Measurements from ENCODE around the gene OTOG. TPM values are rescaled to one million over a fixed set of nuclear protein-coding genes. Genes with fewer than 3 reads are reported as not detected.

The OTOG gene
- total and polyA plus RNA-seq, 2 of the 8 experiments (the other 6 are each of a cell fraction or from before 2014, with no cell fraction given) = 0.41 to 1.5 TPM

GRCh38 chr11:17511571-17511970 is 35.5 kb upstream of the OTOG start:
- Histone ChIP-seq H3K79me1 (ENCODE audit: low read depth, low read length) (no peaks in the 10 kb centered on the region), H4K8ac (ENCODE audit: extremely low read depth, insufficient read depth, low read length) (no peak overlapping the region), H2BK15ac (ENCODE audit: low read length) (no peak overlapping the region), H2BK120ac (replicated peaks; ENCODE audit: low read depth, low read length) (no peak overlapping the region), H4K91ac (replicated peaks; ENCODE audit: insufficient read length, low read length) (no peak overlapping the region), H3K27ac (ENCODE audit: low read depth, low read length) (no peak overlapping the region), H3K23me2 (ENCODE audit: low read depth, low read length) (no peaks in the 10 kb centered on the region), H3K14ac (ENCODE audit: insufficient read length) (no peak overlapping the region), H4K20me1 (replicated peaks in 1 of 2; ENCODE audit: control insufficient read depth in 1 of 2, insufficient read depth in 2 of 2, low read length in 2 of 2) (no peaks in the 10 kb centered on the region), H3K9ac (replicated peaks in 1 of 4; ENCODE audit: extremely low read depth in 1 of 4, low read depth in 3 of 4, low read length in 3 of 4) (no peak overlapping the region), H2BK5ac (ENCODE audit: low read depth, low read length) (no peak overlapping the region), H3K36me3 (ENCODE audit: control insufficient read depth in 2 of 4, insufficient read depth in 4 of 4, low read length in 3 of 4) (no peaks in the 10 kb centered on the region), H3K4me1 (replicated peaks in 1 of 4; ENCODE audit: control insufficient read depth in 3 of 4, insufficient read depth in 4 of 4, low read length in 3 of 4) (no peaks in the 10 kb centered on the region), H3K4ac (replicated peaks; ENCODE audit: insufficient read length, low read depth, low read length) (no peak overlapping the region), H3K4me2 (ENCODE audit: insufficient read depth in 1 of 2, low read depth in 2 of 2, low read length in 2 of 2) (no peak overlapping the region), H2AK5ac (ENCODE audit: low read depth, low read length) (no peak overlapping the region), H3K27me3 (replicated peaks in 1 of 4; ENCODE audit: control insufficient read depth in 3 of 4, extremely low read depth in 1 of 4, insufficient read depth in 3 of 4, low read length in 3 of 4) (no peaks in the 10 kb centered on the region; a peak in 1 of 7 replicates), H3K4me3 (ENCODE audit: extremely low read depth in 1 of 4, insufficient read depth in 2 of 4, low read depth in 3 of 4, low read length in 4 of 4) (no peak overlapping the region), H3K18ac (ENCODE audit: extremely low read depth, low read length) (no peak overlapping the region), H3K56ac (replicated peaks; ENCODE audit: insufficient read length, low read depth, low read length) (no peak overlapping the region), H3K79me2 (ENCODE audit: control insufficient read depth in 1 of 2, insufficient read depth in 2 of 2, low read length in 2 of 2) (no peaks in the 10 kb centered on the region), H2BK12ac (ENCODE audit: low read depth, low read length) (no peak overlapping the region), H3K9me3 (ENCODE audit: insufficient read depth in 2 of 2, low read depth in 1 of 2, low read length in 1 of 2) (no peaks in the 10 kb centered on the region), H4K5ac (ENCODE audit: insufficient read length, low read depth, low read length) (no peak overlapping the region), H2AFZ (ENCODE audit: low read length) (no peak overlapping the region), H2BK20ac (ENCODE audit: low read length) (no peak overlapping the region), H3K23ac (ENCODE audit: insufficient read length) (no peak overlapping the region)
- FAIRE-seq (no peak), DNase-seq (ENCODE audit: low read depth in 1 of 2, low spot score in 2 of 2) (no peak)
- POLR2A ChIA-PET (ENCODE audit: partially characterized antibody) = interaction anchor here (0.7 to 1.6 kb wide), 2 partner anchors 9 to 31 kb away, joined by 3 to 5 read pairs; no protein-coding TSS in a partner anchor
- CTCF ChIA-PET (ENCODE audit: partially characterized antibody) = interaction anchor here (0.8 to 44.8 kb wide), 5 partner anchors 1 to 114 kb away, joined by 3 to 1414 read pairs (median 494); partner anchors contain the start of gene KCNJ11
- WGBS, 2 experiments (ENCODE audit: extremely low coverage in 1 of 2, insufficient coverage in 1 of 2, insufficient read length in 1 of 2, insufficient replicate concordance in 2 of 2, low coverage in 1 of 2, low lambda C conversion rate in 2 of 2, missing lambda C conversion rate in 1 of 2) = 56% methylated on average over 3 of the region's 3 CpGs; no CpG with 5 or more reads in 1 of the 2 experiments
- TF ChIP-seq NANOG (IDR thresholded peaks at IDR 0.05; ENCODE audit: insufficient read depth, low read depth, low read length, poor library complexity, severe bottlenecking) (no peak), SP1 (IDR thresholded peaks at IDR 0.05; ENCODE audit: low read depth, low read length) (no peak), MAFK (IDR thresholded peaks at IDR 0.05; ENCODE audit: low read depth, low read length) (no peak), EP300 (IDR thresholded peaks at IDR 0.05; ENCODE audit: borderline replicate concordance in 1 of 2, low read depth in 2 of 2, low read length in 2 of 2) (no peak), SIN3A (conservative IDR thresholded peaks at IDR 0.05 in 1 of 2, IDR thresholded peaks at IDR 0.05 in 1 of 2; ENCODE audit: low read depth in 1 of 2, low read length in 2 of 2) (no peak), USF2 (IDR thresholded peaks at IDR 0.05; ENCODE audit: low read length) (no peak), SUZ12 (IDR thresholded peaks at IDR 0.05; ENCODE audit: low read length) (no peak), EGR1 (IDR thresholded peaks at IDR 0.05; ENCODE audit: borderline replicate concordance, low read depth, low read length) (no peak), CEBPB (IDR thresholded peaks at IDR 0.05; ENCODE audit: low read depth, low read length) (no peak), KDM5A (IDR thresholded peaks at IDR 0.05; ENCODE audit: low read length) (no peak), CHD1 (IDR thresholded peaks at IDR 0.05; ENCODE audit: low read depth, low read length) (no peak), ATF3 (IDR thresholded peaks at IDR 0.05; ENCODE audit: insufficient read depth, low read depth, low read length) (no peak), POU5F1 (IDR thresholded peaks at IDR 0.05; ENCODE audit: low read depth, low read length) (no peak)
